ENCODE results near the gene BCR.

DNA sequence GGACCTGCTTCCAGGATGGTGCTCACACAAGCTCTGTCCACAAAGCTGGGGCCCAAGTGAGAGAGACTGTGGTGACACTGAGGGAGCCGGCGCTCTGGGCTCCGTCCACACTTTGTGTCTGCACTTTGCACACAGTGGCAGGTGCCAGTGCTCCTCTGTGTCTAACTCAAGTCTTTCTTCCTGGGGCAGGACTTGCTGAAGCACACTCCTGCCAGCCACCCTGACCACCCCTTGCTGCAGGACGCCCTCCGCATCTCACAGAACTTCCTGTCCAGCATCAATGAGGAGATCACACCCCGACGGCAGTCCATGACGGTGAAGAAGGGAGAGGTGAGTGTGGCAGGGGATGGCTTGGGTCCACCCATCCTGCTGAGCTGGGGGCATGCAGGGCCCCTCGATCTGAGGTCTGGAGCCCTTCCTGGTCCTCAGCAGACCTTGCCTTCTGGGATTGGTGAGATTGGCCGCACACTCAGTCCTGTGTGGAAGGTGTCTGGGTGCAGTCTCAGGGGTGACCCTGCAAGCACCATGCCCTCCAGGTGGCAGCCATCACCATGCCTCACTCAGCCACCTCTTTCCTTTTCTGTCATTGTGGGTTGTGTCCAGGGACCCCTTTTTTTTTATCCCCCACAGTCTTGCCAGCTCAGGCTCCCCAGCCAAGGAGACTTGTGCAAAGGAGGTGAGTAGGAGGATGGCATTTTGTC, 93.3 kb downstream of the BCR start:
- TF ChIP-seq POLR2A (IDR thresholded peaks at IDR 0.05; ENCODE audit: extremely low read depth, insufficient read length), result no peak
- TF ChIP-seq, protein P1, sequence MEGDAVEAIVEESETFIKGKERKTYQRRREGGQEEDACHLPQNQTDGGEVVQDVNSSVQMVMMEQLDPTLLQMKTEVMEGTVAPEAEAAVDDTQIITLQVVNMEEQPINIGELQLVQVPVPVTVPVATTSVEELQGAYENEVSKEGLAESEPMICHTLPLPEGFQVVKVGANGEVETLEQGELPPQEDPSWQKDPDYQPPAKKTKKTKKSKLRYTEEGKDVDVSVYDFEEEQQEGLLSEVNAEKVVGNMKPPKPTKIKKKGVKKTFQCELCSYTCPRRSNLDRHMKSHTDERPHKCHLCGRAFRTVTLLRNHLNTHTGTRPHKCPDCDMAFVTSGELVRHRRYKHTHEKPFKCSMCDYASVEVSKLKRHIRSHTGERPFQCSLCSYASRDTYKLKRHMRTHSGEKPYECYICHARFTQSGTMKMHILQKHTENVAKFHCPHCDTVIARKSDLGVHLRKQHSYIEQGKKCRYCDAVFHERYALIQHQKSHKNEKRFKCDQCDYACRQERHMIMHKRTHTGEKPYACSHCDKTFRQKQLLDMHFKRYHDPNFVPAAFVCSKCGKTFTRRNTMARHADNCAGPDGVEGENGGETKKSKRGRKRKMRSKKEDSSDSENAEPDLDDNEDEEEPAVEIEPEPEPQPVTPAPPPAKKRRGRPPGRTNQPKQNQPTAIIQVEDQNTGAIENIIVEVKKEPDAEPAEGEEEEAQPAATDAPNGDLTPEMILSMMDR (IDR thresholded peaks at IDR 0.05; ENCODE audit: low read depth, low read length), result no peak

All from NB4 (cell line).